NT2/D1 (cell line): ENCODE results near the gene FBXO17.

Experiments used
- DNase-seq: peaks from one replicate; pipeline ENCODE4 v3.0.0-alpha.2; 2011; ENCODE audit warnings: low read depth, low spot score
- H3K27me3 ChIP-seq: 2 replicates; pipeline ENCODE4 v1.6.0; 2011; ENCODE audit warnings: mild to moderate bottlenecking; ENCODE audit not compliant: insufficient read length, insufficient read depth
- H3K36me3 ChIP-seq: 2 replicates; pipeline ENCODE4 v1.6.1; 2011; ENCODE audit warnings: mild to moderate bottlenecking, low read length, mixed read lengths; ENCODE audit not compliant: insufficient read depth, insufficient read length
- H3K4me1 ChIP-seq: 2 replicates; pipeline ENCODE4 v1.5.1; 2011; ENCODE audit not compliant: insufficient read depth, insufficient read length
- H3K4me3 ChIP-seq: 2 replicates; pipeline ENCODE4 v1.5.1; 2011; ENCODE audit warnings: low read depth; ENCODE audit not compliant: insufficient read length
- H3K9ac ChIP-seq: 2 replicates; pipeline ENCODE4 v1.6.0; 2011; ENCODE audit warnings: low read depth; ENCODE audit not compliant: insufficient read length
- H3K9me3 ChIP-seq: 2 replicates; pipeline ENCODE4 v1.5.1; 2011; ENCODE audit warnings: mild to moderate bottlenecking, low read length; ENCODE audit not compliant: insufficient read depth
- SUZ12 ChIP-seq: IDR thresholded peaks from 2 replicates; pipeline ENCODE4 v1.6.1; 2011; ENCODE audit not compliant: insufficient read length, insufficient read depth; ENCODE audit errors: extremely low read depth
- YY1 ChIP-seq: IDR thresholded peaks from 2 replicates; pipeline ENCODE4 v1.6.1; 2011; ENCODE audit not compliant: insufficient read length, insufficient read depth
- ZNF274 ChIP-seq: IDR thresholded peaks from 2 replicates; pipeline ENCODE4 v1.6.1; 2011; ENCODE audit warnings: mild to moderate bottlenecking, low read depth, low read length

Gene FBXO17

DNA sequence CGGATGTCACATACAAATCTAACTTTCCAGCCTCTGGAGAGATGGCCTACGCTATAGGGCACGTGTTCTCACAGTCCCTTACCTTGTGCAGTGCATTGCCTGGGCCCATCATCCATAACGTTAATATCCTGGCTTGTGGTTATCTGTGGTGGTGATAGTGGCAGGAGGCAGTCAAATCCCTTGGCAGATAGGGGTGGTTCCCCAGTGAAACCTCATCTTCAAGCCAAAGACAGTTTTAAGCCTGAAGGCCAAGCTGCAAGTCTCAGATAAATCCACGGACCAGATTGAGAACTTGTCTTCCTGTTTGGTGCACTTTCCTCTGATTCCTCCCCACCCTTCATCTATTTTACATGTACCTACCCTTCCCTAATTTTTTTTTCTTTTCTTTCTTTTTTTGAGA is 4.3 kb upstream of the FBXO17 start:
- no peak overlapping the region for H3K9ac ChIP-seq
- H3K4me3 ChIP-seq: no peak overlapping the region
- H3K27me3 ChIP-seq: no peaks in the 10 kb centered on the region
- DNase-seq: no peak
- peaks cover 4% of the 10 kb centered on the region for H3K4me1 ChIP-seq
- no peak for TF ChIP-seq ZNF274
- TF ChIP-seq YY1: no peak
- no peak for TF ChIP-seq SUZ12
- H3K36me3 ChIP-seq: no peaks in the 10 kb centered on the region
- H3K9me3 ChIP-seq: peaks cover 15% of the 10 kb centered on the region; the same call in 1 of the 2 replicates

DNA sequence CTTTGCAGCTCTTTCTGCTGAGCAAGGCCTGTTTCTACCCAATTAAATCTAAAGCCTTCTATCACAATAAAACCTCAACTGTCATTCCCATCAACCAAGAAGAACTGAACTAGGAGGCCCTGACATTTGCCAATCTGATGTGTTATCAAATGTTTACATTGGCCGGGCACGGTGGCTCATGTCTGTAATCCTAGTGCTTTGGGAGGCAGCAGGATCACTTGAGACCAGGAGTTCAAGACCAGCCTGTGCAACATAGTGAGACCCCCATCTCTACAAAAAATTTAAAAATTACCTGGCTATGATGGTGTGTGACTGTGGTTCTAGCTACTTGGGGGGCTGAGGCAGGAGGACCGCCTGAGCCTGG is 2.8 kb upstream of the FBXO17 start:
- H3K36me3 ChIP-seq: peaks cover 1% of the 10 kb centered on the region
- peaks cover 15% of the 10 kb centered on the region; the same call in 1 of the 2 replicates for H3K9me3 ChIP-seq
- TF ChIP-seq SUZ12: no peak
- no peak for TF ChIP-seq YY1
- TF ChIP-seq ZNF274: no peak
- peaks cover 4% of the 10 kb centered on the region for H3K4me1 ChIP-seq
- H3K9ac ChIP-seq: no peak overlapping the region
- H3K27me3 ChIP-seq: no peaks in the 10 kb centered on the region
- H3K4me3 ChIP-seq: no peak overlapping the region
- no peak for DNase-seq

DNA sequence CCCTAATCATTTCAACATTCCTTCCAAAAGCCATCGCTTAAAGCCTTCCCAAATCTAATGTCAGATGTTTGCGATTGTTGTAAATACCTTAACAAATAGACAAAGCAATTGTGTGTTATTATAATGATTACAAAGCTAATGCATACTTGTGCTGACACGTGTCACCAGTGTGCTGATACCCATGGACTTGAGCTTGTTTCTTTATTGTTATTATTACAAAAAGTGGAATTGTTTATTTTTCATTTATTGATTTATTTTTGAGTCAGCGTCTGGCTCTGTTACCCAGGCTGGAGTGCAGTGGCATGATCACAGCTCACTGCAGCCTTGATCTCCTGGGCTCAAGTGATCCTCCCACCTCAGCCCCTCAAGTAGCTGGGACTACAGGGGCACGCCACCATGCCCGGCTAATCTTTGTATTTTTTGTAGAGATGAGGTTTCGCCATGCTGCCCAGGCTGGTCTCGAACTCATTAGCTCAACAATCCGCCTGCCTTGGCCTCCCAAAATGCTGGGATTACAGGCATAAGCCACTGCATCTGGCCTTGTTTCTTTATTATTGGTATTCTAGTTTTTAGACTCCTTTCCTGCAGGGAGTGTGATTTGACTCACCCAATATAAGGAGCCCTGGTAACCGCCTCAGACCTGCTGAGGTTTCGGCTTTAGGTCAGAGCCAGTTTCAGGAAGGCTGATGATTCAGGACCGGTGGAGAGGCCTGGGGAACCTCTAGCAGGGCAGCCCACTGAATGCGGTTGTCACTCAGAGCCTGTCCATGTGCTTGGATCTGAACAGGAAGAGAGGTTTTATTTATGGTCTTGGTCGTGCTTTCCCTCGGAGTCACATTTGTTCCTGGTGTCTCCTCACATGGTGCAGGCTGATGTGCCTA is 2.1 kb upstream of the FBXO17 start:
- no peak for DNase-seq
- peaks cover 4% of the 10 kb centered on the region for H3K36me3 ChIP-seq
- no peaks in the 10 kb centered on the region for H3K27me3 ChIP-seq
- TF ChIP-seq SUZ12 (no peak), ZNF274 (no peak)
- no peak overlapping the region for H3K4me3 ChIP-seq
- peaks cover 4% of the 10 kb centered on the region for H3K4me1 ChIP-seq
- no peak overlapping the region for H3K9ac ChIP-seq
- H3K9me3 ChIP-seq: peaks cover 15% of the 10 kb centered on the region; the same call in 1 of the 2 replicates

DNA sequence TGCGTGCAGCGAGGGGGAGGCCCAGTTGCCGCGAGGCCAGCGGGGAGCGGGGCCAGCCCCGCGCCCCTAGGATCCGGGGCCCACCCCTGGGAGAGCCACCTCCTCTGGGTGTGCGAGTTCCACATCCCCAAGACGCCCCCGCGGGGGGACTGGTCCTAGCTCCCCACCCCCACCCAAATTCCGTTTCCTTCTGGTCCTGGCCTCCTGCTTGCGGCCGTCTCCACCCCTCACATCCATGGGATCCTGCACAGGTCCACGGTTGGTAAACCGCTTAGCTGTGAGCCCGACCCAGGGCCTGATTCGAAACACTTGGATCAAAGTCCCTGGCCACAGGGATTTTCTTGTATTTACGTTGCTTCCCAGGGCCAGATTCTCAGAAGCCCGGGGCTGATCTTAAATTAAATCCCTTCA is 324 bp upstream of the FBXO17 start:
- H3K36me3 ChIP-seq: peaks cover 9% of the 10 kb centered on the region
- peak overlapping the region; percentile 82 for H3K9ac ChIP-seq
- peaks cover 4% of the 10 kb centered on the region for H3K4me1 ChIP-seq
- no peak for DNase-seq
- H3K4me3 ChIP-seq: peak overlapping the region; percentile 33
- H3K9me3 ChIP-seq: peaks cover 11% of the 10 kb centered on the region; the same call in 1 of the 2 replicates
- no peaks in the 10 kb centered on the region for H3K27me3 ChIP-seq
- no peak for TF ChIP-seq YY1
- no peak for TF ChIP-seq ZNF274
- no peak for TF ChIP-seq SUZ12

DNA sequence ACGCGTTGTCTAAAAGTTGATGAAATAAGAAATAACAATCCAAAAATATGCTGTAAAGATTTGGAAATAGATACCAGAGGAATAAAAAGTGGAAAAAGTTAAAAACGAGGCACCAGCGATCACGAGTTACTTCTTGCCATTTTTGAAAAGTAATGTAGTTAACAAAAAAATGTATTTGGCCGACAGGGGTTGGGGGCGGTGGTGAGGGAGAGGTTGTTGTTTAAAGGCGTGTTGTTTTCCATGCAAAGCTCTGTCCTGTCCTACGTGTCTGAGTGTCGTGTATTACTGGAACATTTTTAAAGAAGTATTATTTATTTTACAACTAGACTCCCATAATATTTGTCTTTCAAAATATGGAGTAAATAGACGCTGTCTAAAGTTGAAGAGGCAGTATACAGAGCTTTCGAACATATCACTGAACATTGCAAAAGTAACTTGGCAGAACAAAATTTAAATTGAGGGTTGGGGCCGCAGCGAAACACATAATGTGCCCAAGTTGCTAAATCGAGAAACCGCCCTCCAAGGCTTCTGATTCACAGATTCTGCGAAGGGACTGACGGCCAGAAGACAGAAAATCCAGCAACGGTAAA is 823 bp downstream of the FBXO17 start:
- Histone ChIP-seq H3K36me3 (peaks cover 9% of the 10 kb centered on the region), H3K9ac (peak overlapping the region; percentile 80), H3K4me1 (peaks cover 4% of the 10 kb centered on the region), H3K4me3 (peak overlapping the region; percentile 77), H3K27me3 (no peaks in the 10 kb centered on the region), H3K9me3 (no peaks in the 10 kb centered on the region)
- no peak for DNase-seq
- no peak for TF ChIP-seq YY1
- no peak for TF ChIP-seq ZNF274
- no peak for TF ChIP-seq SUZ12

DNA sequence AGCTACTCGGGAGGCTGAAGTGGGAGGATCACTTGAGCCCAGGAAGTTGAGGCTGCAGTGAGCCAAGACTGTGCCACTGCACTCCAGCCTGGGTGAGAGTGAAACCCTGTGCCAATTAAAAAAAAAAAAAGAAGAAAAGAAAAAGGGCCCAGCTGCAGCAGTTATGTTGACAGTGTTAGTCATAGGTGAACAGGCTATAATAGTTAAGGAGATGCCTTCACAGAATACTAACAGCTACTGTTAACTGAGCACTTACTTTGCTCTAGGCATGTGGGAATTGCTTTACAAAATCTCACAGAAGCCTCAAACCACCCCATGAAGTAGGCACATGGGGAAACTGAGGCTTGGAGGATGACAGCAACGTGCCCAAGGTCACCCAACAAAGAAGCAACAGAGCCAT is 3.9 kb downstream of the FBXO17 start:
- no peak for TF ChIP-seq SUZ12
- no peak for TF ChIP-seq YY1
- no peak for TF ChIP-seq ZNF274
- Histone ChIP-seq H3K27me3 (no peaks in the 10 kb centered on the region), H3K9me3 (no peaks in the 10 kb centered on the region), H3K36me3 (peaks cover 17% of the 10 kb centered on the region), H3K4me1 (no peaks in the 10 kb centered on the region), H3K9ac (no peak overlapping the region), H3K4me3 (no peak overlapping the region)
- DNase-seq: no peak
